B cell (primary cell): ENCODE data around the gene BABAM2. TPM values are rescaled to one million over a fixed set of nuclear protein-coding genes. Genes with fewer than 3 reads are reported as not detected.
"Not testable (repeated sequence)": the region's sequence is repeated elsewhere in the genome, so short reads cannot be mapped to it uniquely, and the experiment has no call there.

ENCODE experiments used
- ATAC-seq: fragments of 200-7000 bp; cut with Tn5 transposase; one replicate; pipeline ENCODE4 v1.10.0; 2021; ENCODE audit warnings: low read depth, mild to moderate bottlenecking, moderate number of reproducible peaks, moderate library complexity
- CTCF ChIA-PET: fragments of 350-600 bp; sonication (Branson Sonifier 250); formaldehyde crosslinking; loops from one replicate; lab custom pipeline; 2021; ENCODE audit warnings: antibody characterized with exemption, inconsistent platforms; lab: Charles Lee
- POLR2A ChIA-PET: fragments of 350-600 bp; sonication (Branson Sonifier 250); formaldehyde crosslinking; loops from one replicate; lab custom pipeline; 2021; ENCODE audit warnings: antibody characterized with exemption; lab: Charles Lee
- DNase-seq: peaks from one replicate; pipeline ENCODE4 v3.0.0; 2013
- H2AFZ ChIP-seq: 2 replicates; pipeline ENCODE4 v1.6.1; 2012; ENCODE audit warnings: mild to moderate bottlenecking, low read depth, low read length; ENCODE audit not compliant: insufficient read depth, poor library complexity, severe bottlenecking
- H3K27ac ChIP-seq, 2 donors: 1 replicate in 1 of 2; 2 replicates in 1 of 2; pipeline ENCODE4 v1.5.1; 2012 to 2013; ENCODE audit warnings: low read length in 2 of 2, mild to moderate bottlenecking in 2 of 2, moderate library complexity in 1 of 2
- H3K27me3 ChIP-seq, 4 experiments: fragments of 200-600 bp in 1 of 4; sonication (generic) in 1 of 4; replicated peaks in 1 of 4; 1 replicate in 2 of 4; 2 replicates in 2 of 4; pipeline versions ENCODE4 v1.6.1 to v1.7.0; 2013 to 2016; ENCODE audit warnings: low read length in 3 of 4, mild to moderate bottlenecking in 2 of 4, mixed read lengths in 1 of 4, moderate library complexity in 1 of 4; ENCODE audit not compliant: insufficient read depth in 4 of 4, control insufficient read depth in 3 of 4; ENCODE audit errors: control extremely low read depth in 1 of 4
- H3K36me3 ChIP-seq, 2 experiments: replicated peaks in 1 of 2; 1 replicate in 1 of 2; 2 replicates in 1 of 2; pipeline versions ENCODE4 v1.6.1 to v1.7.1; 2013; ENCODE audit warnings: low read length in 1 of 2; ENCODE audit not compliant: insufficient read depth in 2 of 2, control insufficient read depth in 1 of 2; ENCODE audit errors: control extremely low read depth in 1 of 2, extremely low read depth in 1 of 2
- H3K4me1 ChIP-seq, 2 donors: fragments of 200-600 bp in 1 of 2; sonication (generic) in 1 of 2; 1 replicate in 1 of 2; 2 replicates in 1 of 2; pipeline versions ENCODE4 v1.5.1 to v1.6.1; 2013 to 2017; ENCODE audit warnings: low read length in 2 of 2; ENCODE audit not compliant: control insufficient read depth in 2 of 2, insufficient read depth in 2 of 2
- H3K4me2 ChIP-seq: replicated peaks from 2 replicates; pipeline ENCODE3; 2012; ENCODE audit warnings: mild to moderate bottlenecking, low read depth, low read length; ENCODE audit not compliant: poor library complexity, severe bottlenecking
- H3K4me3 ChIP-seq, 5 experiments: fragments of 200-600 bp in 1 of 5; sonication (generic) in 1 of 5; 1 replicate in 3 of 5; 2 replicates in 2 of 5; pipeline versions ENCODE4 v1.5.1 to v1.7.0; 2011 to 2016; ENCODE audit warnings: low read length in 4 of 5, mild to moderate bottlenecking in 4 of 5, low read depth in 2 of 5, control low read depth in 1 of 5, moderate library complexity in 1 of 5; ENCODE audit not compliant: insufficient read depth in 1 of 5; ENCODE audit errors: control extremely low read depth in 1 of 5, extremely low read depth in 1 of 5
- H3K79me2 ChIP-seq: fragments of 200-600 bp; sonication (generic); one replicate; pipeline ENCODE4 v1.6.0; 2016; ENCODE audit warnings: low read length; ENCODE audit not compliant: control insufficient read depth, insufficient read depth
- H3K9ac ChIP-seq: fragments of 200-600 bp; sonication (generic); 2 replicates; pipeline ENCODE4 v1.6.1; 2017; ENCODE audit warnings: mild to moderate bottlenecking, low read length, moderate library complexity
- H3K9me3 ChIP-seq, 3 donors: one replicate each; pipeline versions ENCODE4 v1.6.1 to v1.7.1; 2013; ENCODE audit warnings: low read length in 2 of 3; ENCODE audit not compliant: control insufficient read depth in 2 of 3, insufficient read depth in 1 of 3; ENCODE audit errors: control extremely low read depth in 1 of 3
- H4K20me1 ChIP-seq: 2 replicates; pipeline ENCODE4 v1.6.0; 2012; ENCODE audit warnings: mild to moderate bottlenecking, low read length; ENCODE audit not compliant: insufficient read depth, control insufficient read depth, poor library complexity, severe bottlenecking
- H3K27ac Mint-ChIP-seq: one replicate; pipeline ENCODE4 v1.8.0; 2021; ENCODE audit warnings: mixed read lengths
- H3K27me3 Mint-ChIP-seq: one replicate; pipeline ENCODE4 v1.8.0; 2021; ENCODE audit warnings: mixed read lengths
- H3K4me1 Mint-ChIP-seq: one replicate; pipeline ENCODE4 v1.8.0; 2021; ENCODE audit warnings: mixed read lengths
- H3K4me3 Mint-ChIP-seq: one replicate; pipeline ENCODE4 v1.8.0; 2021; ENCODE audit warnings: mixed read lengths
- H3K9me3 Mint-ChIP-seq: one replicate; pipeline ENCODE4 v1.8.0; 2022; ENCODE audit warnings: mixed read lengths; ENCODE audit not compliant: insufficient read depth
- EZH2 ChIP-seq: IDR thresholded peaks from 2 replicates; pipeline ENCODE4 v1.6.1; 2012; ENCODE audit warnings: borderline replicate concordance, low read depth, mild to moderate bottlenecking, moderate library complexity, low read length; ENCODE audit not compliant: insufficient read depth, poor library complexity, severe bottlenecking
- WGBS: methylation state at CpG from one replicate; pipeline ENCODE4 v1.1.5; 2013; ENCODE audit warnings: missing lambda C conversion rate; ENCODE audit not compliant: insufficient coverage; 5-methylcytosine and 5-hydroxymethylcytosine counted together
- intact Hi-C: fragments of 100-400 bp; cut with micrococcal nuclease; formaldehyde crosslinking; loops from one replicate; pipeline ENCODE4 v1.10.0; 2022
- polyA plus RNA-seq: library from polyadenylated mRNA; depleted of rRNA; stranded (reverse); fragments of >200 nt; gene quantifications from 2 replicates; pipeline ENCODE4 v1.2.3, GENCODE V29; 2012
- total RNA-seq, 2 donors: library from RNA; stranded (reverse); fragments of 120-200 nt in 1 of 2; gene quantifications; 1 replicate in 1 of 2; 2 replicates in 1 of 2; pipeline versions ENCODE4 v1.2.3 to v1.2.4, GENCODE V29; 2013 to 2022
- TF ChIP-seq, protein P1 (sequence below): fragments of 200-600 bp; IDR thresholded peaks from one replicate; pipeline ENCODE4 v1.8.0; 2022; ENCODE audit warnings: antibody characterized with exemption, mild to moderate bottlenecking

Gene BABAM2
- total and polyA plus RNA-seq, 2 donors (not counting 1 experiment from before 2014, with no cell fraction given) = 22.3 to 69.6 TPM

DNA sequence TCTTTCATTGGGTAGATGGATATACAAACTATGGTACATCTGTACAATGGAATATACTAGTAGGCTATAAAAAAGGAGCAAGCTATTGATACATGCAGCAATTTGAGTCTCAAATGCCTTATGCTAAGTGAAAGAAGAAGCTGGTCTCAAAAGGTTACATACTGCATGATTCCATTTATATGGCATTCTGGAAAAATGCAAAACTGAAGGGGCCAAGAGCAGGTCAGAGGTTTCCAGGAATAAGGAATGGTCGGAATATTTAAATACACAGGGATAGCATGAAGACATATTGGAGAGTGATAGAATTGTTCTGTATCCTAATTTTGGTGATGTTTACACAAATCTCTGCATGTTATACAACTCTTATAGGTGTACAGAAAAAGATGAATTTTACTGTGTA lies 85.8 kb downstream of the BABAM2 start:
- no CpG with 5 or more reads among the region's 1 CpG for WGBS
- H3K4me3 Mint-ChIP-seq = no peak overlapping the region
- no peaks in the 10 kb centered on the region for H3K27me3 Mint-ChIP-seq
- no peaks in the 10 kb centered on the region for H3K9me3 Mint-ChIP-seq
- ATAC-seq (no peak), DNase-seq (no peak)
- H2AFZ ChIP-seq = no peak overlapping the region
- H3K4me2 ChIP-seq = no peak overlapping the region
- no peaks in the 10 kb centered on the region for H3K79me2 ChIP-seq
- no peak overlapping the region for H3K4me3 ChIP-seq
- H3K27me3 ChIP-seq = no peaks in the 10 kb centered on the region
- no peak overlapping the region for H3K27ac Mint-ChIP-seq
- no peak overlapping the region for H3K27ac ChIP-seq
- ChIA-PET CTCF (no interaction called here), POLR2A (no interaction called here)
- peaks cover 0 to 2% of the 10 kb centered on the region in 2 experiments for H3K36me3 ChIP-seq
- H3K4me1 ChIP-seq = peaks cover 0 to 5% of the 10 kb centered on the region in 2 donors
- H3K9me3 ChIP-seq = no peaks in the 10 kb centered on the region
- no peaks in the 10 kb centered on the region for H4K20me1 ChIP-seq
- no peak overlapping the region for H3K9ac ChIP-seq
- H3K4me1 Mint-ChIP-seq = peaks cover 10% of the 10 kb centered on the region
- TF ChIP-seq, protein P1, sequence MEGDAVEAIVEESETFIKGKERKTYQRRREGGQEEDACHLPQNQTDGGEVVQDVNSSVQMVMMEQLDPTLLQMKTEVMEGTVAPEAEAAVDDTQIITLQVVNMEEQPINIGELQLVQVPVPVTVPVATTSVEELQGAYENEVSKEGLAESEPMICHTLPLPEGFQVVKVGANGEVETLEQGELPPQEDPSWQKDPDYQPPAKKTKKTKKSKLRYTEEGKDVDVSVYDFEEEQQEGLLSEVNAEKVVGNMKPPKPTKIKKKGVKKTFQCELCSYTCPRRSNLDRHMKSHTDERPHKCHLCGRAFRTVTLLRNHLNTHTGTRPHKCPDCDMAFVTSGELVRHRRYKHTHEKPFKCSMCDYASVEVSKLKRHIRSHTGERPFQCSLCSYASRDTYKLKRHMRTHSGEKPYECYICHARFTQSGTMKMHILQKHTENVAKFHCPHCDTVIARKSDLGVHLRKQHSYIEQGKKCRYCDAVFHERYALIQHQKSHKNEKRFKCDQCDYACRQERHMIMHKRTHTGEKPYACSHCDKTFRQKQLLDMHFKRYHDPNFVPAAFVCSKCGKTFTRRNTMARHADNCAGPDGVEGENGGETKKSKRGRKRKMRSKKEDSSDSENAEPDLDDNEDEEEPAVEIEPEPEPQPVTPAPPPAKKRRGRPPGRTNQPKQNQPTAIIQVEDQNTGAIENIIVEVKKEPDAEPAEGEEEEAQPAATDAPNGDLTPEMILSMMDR = no peak
- TF ChIP-seq EZH2 = no peak
- intact Hi-C loops = no loop called here

DNA sequence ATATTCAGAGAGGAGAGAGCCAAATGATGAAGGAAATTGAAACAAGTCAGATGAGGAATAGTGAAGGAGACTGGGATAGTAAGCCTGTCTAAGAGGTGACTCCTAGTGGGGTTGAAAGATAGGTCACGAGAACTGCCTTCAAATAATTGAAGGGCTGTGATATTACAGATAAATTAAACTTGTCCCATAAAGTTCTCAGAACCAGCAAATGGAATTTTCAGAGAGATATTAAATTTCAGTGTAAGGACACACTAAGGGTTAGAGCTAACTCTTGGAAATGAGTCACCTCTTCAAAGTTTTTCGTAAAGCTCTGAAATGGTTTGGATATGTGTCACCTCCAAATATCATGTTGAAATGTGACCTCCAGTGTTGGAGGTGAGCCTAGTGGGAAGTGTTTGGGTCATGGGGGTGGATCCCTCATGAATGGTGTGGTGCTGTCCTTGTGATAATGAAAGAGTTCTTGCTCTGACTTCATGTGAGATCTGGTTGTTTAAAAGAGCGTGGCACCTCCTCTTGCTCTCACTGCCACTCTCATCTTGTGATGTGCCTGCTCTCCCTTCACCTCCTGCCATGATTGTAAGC lies 87.3 kb downstream of the BABAM2 start:
- peaks cover 10% of the 10 kb centered on the region for H3K4me1 Mint-ChIP-seq
- H3K9ac ChIP-seq = no peak overlapping the region
- ChIA-PET POLR2A (no interaction called here), CTCF (no interaction called here)
- H3K4me3 Mint-ChIP-seq = no peak overlapping the region
- intact Hi-C loops = no loop called here
- DNase-seq = no peak
- no peak overlapping the region for H3K4me3 ChIP-seq
- TF ChIP-seq, protein P1 = no peak
- TF ChIP-seq EZH2 = no peak
- H3K27ac Mint-ChIP-seq = no peak overlapping the region
- H3K4me1 ChIP-seq = peaks cover 0 to 5% of the 10 kb centered on the region in 2 donors
- no peaks in the 10 kb centered on the region for H4K20me1 ChIP-seq
- H3K27me3 Mint-ChIP-seq = no peaks in the 10 kb centered on the region
- H2AFZ ChIP-seq = no peak overlapping the region
- H3K9me3 ChIP-seq = no peaks in the 10 kb centered on the region
- H3K9me3 Mint-ChIP-seq = no peaks in the 10 kb centered on the region
- no peak for ATAC-seq
- H3K79me2 ChIP-seq = peaks cover 5% of the 10 kb centered on the region
- no peak overlapping the region for H3K27ac ChIP-seq
- no peaks in the 10 kb centered on the region for H3K27me3 ChIP-seq
- no peak overlapping the region for H3K4me2 ChIP-seq
- peaks cover 0 to 2% of the 10 kb centered on the region in 2 experiments for H3K36me3 ChIP-seq
- 100% methylated on average over 1 of the region's 3 CpGs for WGBS

DNA sequence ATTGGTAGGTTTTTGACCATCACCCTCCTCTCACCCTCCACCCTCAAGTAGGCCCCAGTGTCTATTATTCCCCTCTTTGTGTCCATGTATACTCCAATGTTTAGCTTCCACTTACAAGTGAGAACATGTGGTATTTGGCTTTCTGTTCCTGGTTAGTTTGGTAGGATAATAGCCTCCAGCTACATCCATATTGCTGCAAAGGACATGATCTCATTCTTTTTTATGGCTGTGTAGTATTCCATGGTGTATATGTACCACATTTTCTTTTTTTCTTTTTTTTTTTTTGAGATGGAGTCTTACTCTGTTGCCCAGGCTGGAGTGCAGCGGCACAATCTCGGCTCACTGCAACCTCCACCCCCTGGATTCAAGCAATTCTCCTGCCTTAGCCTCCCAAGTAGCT lies 88.2 kb downstream of the BABAM2 start:
- H3K27me3 Mint-ChIP-seq, H3K27me3 ChIP-seq, H3K4me1 Mint-ChIP-seq, H3K79me2 ChIP-seq, intact Hi-C loops, ATAC-seq, H3K9me3 Mint-ChIP-seq, H3K9ac ChIP-seq, H3K9me3 ChIP-seq, H3K4me3 Mint-ChIP-seq, H3K4me1 ChIP-seq, DNase-seq, H2AFZ ChIP-seq, CTCF ChIA-PET, POLR2A ChIA-PET, H3K36me3 ChIP-seq, H3K27ac Mint-ChIP-seq, H4K20me1 ChIP-seq, H3K27ac ChIP-seq, H3K4me3 ChIP-seq, H3K4me2 ChIP-seq: not testable (repeated sequence)
- 100% methylated on average over 1 of the region's 2 CpGs for WGBS
